Fibroblast of the aortic adventitia (primary cell): ENCODE measurements around the gene PARVB. TPM values are rescaled to one million over a fixed set of nuclear protein-coding genes. Genes with fewer than 3 reads are reported as not detected.

Experiments used
- DNase-seq: peaks from one replicate; pipeline ENCODE4 v3.0.0-alpha.2; 2010; ENCODE audit warnings: low read depth
- H3K4me3 ChIP-seq: 2 replicates; pipeline ENCODE4 v1.5.1; 2011; ENCODE audit warnings: low read depth, mild to moderate bottlenecking, control low read depth, low read length, moderate library complexity
- total RNA-seq: library from RNA; depleted of rRNA; stranded (reverse); fragments of >200 nt; gene quantifications from 2 replicates; pipeline ENCODE4 v1.2.3, GENCODE V29; 2012; ENCODE audit warnings: low replicate concordance
- TF ChIP-seq, protein P1 (sequence below): IDR thresholded peaks from 2 replicates; pipeline ENCODE4 v1.5.1; 2011; ENCODE audit warnings: mild to moderate bottlenecking, low read length, control low read depth, inconsistent platforms; ENCODE audit not compliant: insufficient read depth

The PARVB gene
- total RNA-seq, 1 donor, result 30.6 TPM

DNA sequence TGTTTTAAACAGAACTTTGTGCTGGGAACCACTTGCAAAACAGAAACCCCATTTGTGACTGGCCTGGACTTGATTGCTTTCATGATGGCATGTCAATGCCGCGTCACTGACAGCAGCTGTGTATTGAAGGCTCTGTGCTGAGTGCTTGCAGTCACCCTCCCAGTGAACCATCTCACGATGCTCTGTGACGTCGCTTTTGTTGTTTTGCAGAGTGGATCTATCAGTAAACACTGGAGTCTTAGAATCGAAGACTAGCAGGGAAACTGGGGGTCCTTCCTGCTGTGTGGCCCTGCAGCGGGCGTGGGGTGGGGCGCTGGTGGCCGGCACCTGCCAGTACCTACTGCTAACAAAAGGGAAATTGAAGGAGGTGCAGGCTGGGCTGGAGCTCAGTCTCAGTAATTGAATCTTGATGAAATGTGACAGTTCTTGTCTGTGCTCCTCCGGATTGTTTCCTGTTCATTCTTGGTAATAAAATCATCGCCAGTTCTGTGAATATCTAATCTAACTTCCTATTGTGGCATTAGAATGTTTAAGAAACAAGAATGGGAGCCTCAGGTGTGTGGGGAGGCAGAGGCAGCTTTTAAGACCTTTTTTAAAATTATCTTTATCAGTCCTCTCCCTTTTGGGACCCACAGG, 106.1 kb downstream of the PARVB start:
- DNase-seq, result no peak
- TF ChIP-seq, protein P1, sequence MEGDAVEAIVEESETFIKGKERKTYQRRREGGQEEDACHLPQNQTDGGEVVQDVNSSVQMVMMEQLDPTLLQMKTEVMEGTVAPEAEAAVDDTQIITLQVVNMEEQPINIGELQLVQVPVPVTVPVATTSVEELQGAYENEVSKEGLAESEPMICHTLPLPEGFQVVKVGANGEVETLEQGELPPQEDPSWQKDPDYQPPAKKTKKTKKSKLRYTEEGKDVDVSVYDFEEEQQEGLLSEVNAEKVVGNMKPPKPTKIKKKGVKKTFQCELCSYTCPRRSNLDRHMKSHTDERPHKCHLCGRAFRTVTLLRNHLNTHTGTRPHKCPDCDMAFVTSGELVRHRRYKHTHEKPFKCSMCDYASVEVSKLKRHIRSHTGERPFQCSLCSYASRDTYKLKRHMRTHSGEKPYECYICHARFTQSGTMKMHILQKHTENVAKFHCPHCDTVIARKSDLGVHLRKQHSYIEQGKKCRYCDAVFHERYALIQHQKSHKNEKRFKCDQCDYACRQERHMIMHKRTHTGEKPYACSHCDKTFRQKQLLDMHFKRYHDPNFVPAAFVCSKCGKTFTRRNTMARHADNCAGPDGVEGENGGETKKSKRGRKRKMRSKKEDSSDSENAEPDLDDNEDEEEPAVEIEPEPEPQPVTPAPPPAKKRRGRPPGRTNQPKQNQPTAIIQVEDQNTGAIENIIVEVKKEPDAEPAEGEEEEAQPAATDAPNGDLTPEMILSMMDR, result no peak
- H3K4me3 ChIP-seq, result no peak overlapping the region

DNA sequence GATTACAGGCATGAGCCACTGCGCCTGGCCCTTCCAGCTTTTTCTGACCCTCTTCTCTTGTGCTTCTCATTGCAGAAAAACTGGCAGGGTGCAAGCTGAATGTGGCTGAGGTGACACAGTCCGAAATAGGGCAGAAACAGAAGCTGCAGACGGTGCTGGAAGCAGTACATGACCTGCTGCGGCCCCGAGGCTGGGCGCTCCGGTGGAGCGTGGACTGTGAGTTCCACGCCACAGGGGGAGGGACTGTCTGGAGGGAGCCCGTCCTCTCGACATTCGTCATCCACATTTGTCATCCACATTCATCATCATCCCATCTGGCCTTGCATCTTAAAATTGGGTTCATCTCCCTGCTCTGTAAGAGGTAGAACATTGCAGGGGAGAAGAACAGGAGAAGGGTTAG, 107.3 kb downstream of the PARVB start:
- TF ChIP-seq, protein P1, result no peak
- H3K4me3 ChIP-seq, result no peak overlapping the region
- no peak for DNase-seq

DNA sequence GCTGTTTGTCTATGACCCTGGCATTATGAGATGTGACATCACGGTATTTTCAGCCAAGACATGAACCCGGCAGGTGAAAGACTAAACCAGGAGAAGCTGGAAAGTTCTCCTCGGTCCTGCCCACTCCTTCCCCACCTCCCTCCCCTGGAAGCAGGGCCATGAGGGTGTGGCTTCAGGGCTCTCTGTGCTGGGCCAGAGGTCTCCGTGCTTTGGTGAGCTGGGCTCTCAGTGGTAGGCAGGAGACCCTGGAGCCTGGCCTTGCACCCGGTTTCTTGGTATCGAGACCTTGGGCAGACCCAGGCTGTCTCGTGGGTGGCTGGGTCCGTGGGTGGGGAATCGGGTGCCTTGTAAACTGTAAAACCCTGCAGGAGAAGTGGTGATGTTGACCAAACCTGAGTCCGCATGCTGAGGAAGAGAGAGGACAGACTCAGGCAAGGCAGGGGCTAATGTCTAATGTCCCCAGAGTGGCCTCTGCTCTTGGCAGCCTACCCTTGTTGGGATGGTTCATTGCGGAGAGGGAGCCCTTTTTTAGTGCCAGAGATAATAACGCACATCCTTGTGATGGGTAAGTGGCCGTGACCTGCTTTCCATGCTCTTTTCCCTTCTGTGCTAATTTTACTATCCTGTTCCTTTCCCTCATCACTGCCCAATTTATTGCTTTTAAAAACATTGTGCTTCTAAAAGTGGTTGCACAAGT, 108.0 kb downstream of the PARVB start:
- TF ChIP-seq, protein P1, result no peak
- no peak overlapping the region for H3K4me3 ChIP-seq
- no peak for DNase-seq

- H3K4me3 ChIP-seq, result no peak overlapping the region
- no peak for DNase-seq
- TF ChIP-seq, protein P1, result no peak
Measured at GRCh38 chr22:44132724-44133123, 108.6 kb downstream of the PARVB start.

GRCh38 chr22:44133161-44133560, 109.1 kb downstream of the PARVB start:
- DNase-seq, result peak; percentile 77
- TF ChIP-seq, protein P1, result no peak

DNA sequence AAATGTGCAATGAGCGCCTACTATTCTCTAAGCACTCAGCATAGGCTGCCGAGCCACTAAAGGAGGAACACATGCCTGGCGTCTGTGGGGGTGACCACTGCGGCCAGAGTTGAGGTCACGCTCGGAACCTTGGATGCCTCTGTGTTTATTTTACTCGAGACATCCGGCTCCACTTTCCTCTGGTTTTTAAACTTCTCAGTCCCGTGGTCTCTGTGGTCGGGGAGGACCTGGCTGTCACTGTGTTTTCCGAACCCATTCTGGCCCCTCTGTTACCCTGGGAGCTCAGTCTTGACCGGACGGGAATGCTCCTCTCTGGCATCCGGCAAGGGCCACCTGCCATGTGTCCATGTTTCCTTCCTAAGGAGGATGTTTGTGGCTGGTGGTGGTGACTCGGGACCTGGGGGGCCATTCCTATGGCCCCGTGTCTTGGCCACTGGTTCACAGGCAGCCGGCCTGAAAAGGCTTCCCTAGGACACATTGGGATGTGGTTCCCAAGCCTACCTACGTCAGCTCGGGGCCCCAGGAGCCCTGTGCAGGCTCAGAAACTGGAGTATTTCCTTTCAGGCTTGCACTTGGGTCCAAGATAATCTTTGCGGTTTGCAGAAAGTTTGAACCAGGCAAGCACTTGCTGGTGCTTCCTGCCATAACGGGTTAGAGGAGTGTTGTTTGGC, 109.9 kb downstream of the PARVB start:
- TF ChIP-seq, protein P1, result no peak
- no peak overlapping the region for H3K4me3 ChIP-seq
- DNase-seq, result peak; percentile 85

More at GRCh38 chr22:44133161-44133560, 109.1 kb downstream of the PARVB start:
- no peak overlapping the region for H3K4me3 ChIP-seq
